GM21367 (cell line): ENCODE results near the gene ZFR.
"Not testable (repeated sequence)": the region's sequence is repeated elsewhere in the genome, so short reads cannot be mapped to it uniquely, and the experiment has no call there.

ENCODE experiments used
- ATAC-seq: cut with Tn5 transposase; IDR thresholded peaks from one replicate; pipeline ENCODE4 v1.9.1; 2021; ENCODE audit not compliant: unreplicated experiment

ZFR gene

GRCh38 chr5:32323741-32324140, 120.8 kb downstream of the ZFR start:
- no peak for ATAC-seq

- ATAC-seq = no peak
Measured at GRCh38 chr5:32322882-32323281, 121.7 kb downstream of the ZFR start.

DNA sequence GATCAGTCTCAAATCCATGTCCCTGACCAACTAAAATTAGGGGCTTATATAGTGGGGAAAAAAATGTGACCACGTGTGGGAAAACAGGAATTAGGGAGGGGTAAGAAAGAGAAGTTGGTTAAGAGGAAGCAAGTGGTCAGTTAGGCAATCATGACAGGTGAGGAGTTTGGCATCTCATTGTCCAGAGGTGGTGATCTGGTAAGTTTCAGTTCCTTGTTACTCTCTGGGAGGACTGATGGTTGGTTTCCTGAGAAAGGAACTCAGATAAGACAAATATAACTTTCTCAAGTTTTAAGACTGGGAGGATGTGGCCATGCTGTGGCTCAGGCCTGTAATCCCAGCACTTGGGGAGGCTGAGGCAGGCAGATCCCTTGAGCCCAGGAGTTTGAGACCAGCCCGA, 122.8 kb downstream of the ZFR start:
- not testable (repeated sequence) for ATAC-seq

DNA sequence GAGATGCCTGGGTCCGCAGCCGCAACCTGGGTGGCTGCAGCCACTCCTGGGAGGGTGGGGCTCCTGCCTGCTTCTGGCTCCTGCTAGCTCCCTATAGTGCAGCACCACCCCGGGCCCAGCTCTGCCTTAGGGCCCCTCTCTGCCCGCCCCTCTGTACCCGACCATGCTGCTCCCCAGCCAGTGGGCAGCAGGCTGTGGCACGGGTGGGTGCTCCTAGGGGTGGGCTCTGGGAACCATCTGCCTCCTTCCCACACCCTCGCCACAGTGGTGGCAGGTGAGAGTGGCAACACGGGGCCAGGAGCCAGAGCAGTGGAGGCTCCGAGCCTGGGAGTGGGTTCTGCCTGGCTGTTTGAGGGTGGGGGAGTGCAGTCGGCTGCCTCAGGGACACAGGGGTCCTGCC, 124.0 kb downstream of the ZFR start:
- no peak for ATAC-seq

GRCh38 chr5:32319926-32320543, 124.5 kb downstream of the ZFR start:
- ATAC-seq = no peak

DNA sequence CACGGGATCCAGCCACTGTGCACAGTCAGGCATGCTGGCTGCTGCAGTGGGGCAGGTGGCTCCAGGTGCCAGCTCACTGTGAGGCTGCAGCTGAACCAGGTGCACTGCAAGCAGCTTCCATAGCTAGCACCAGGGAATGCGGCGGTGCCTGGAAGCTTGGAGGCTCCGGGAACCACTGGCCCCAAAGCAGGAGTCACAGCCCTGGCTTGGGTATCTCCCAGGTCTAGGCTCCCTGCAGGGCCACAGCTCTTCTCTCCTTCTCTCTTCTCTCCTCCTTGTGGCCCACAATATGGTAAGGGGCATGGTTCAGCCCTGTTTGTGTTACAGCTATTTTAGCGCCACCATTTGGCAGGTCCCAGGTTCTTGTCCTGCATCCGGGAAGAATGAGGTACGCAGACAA, 125.1 kb downstream of the ZFR start:
- ATAC-seq = no peak

DNA sequence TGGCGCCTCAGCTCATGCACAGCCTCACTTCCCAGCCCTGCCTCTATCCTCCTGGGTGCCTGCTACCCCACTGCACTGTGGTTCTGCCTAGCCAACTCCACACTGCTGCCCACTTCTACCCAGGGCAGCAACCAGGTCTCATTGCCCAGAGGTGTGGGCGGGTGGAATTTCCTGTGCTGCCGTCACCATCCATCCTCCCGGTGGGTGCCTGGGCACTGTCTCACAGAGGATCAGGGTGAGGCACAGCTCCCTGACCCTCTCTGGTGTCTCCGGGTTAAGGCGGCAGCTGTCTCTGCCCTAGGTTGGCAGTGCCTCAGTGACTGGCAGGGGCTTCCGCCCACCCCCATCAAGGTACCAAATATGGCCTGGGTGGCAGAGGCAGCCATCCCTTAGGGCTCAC, 127.5 kb downstream of the ZFR start:
- no peak for ATAC-seq

DNA sequence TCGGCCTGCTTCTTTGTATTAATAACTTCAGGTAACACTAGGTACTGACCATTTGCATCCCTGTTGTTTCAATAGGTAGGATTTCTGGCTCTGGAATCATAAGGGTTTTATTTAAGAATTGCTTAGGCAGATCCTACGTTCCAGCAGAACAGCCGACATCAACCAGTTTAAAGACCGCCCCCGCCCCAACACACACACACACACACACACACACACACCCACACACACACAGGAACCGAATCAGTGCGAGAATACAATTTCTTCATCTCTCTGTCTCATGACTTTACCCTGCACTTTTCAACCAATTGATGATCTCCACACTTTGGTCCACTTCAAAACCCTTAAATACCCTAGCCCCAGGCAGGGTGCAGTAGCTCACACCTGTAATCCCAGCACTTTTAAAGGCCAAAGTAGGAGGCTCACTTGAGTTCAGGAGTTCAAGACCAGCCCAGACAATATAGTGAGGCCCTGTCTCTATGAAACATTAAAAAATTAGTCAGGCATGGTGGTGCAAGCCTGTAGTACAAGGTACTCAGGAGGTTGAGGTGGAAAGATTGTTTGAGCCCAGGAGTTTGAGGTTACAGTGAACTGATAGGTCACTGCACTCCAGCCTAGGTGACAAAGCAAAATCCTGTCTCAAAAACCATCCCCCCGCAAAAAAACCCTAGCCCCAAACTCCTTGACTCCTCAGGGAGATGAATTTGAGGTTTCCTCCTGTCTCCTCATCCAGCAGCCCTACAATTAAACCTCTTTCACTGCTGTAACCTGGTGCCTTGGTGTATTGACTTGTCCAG, 129.1 kb downstream of the ZFR start:
- ATAC-seq = no peak

DNA sequence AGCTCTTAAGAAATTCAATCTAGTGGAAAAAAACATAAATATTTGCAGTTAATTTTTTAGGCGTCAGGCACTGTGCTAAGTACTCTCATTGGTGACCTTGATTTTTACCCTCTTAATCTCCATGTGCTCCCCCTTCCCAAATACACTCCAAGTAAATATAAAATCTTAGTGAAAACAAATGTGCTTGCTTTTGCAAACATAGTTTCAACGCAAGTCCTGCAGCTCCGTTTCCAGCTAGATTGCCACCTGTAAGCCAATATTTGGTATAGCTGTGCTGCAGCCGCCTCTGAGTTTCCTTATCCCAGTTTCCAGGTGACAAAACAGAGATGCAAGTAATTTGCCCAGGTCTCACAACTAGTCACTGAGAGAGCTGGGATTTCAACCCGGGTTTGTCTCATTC, 129.9 kb downstream of the ZFR start:
- ATAC-seq = no peak

- ATAC-seq = not testable (repeated sequence)
Measured at GRCh38 chr5:32314152-32314488, 130.4 kb downstream of the ZFR start.

DNA sequence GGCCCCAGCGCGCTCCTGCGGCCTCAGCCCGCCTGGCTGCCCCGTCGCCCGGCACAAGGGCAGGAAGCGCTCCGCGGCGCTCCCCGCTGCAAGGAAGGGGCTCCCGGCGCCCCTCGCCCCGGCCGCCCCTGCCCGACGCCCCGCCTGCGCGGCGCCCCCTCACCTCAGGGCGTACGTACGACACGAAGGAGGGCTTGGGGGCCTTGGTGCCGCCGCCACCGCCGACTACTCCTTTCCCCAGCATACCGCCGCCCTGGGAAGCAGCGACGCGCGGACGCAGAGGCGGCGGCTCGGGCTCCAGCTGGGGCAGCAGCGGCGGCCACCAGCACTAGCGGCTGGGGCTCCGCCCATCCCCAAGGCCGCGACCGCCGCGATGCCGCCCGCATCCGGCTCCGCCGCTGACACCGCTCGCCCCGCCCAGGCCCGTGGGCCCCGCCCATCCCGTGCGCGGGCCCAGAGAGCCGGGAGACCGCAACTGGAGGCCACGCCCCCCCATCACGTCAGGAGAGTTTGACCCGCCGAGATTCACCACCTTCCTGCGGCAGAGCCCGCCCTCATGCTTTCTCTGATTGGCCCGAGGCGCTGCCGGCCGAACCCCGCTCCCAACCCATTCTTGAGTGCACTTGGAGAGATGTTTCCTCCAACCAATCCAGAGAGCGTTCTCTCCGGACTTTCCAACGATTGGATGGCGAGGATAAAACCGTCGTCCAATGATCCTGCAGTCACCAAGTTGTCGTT, 131.8 kb downstream of the ZFR start, which contains the start of gene MTMR12:
Gene MTMR12, minus strand, starts transcription at position 345 of the 738 bp plus-strand sequence. Its CDS starts 101 bp downstream, at position 244.
- ATAC-seq = peak; percentile 91

- ATAC-seq = peak; percentile 18
Measured at GRCh38 chr5:32312197-32312594, 132.3 kb downstream of the ZFR start.

DNA sequence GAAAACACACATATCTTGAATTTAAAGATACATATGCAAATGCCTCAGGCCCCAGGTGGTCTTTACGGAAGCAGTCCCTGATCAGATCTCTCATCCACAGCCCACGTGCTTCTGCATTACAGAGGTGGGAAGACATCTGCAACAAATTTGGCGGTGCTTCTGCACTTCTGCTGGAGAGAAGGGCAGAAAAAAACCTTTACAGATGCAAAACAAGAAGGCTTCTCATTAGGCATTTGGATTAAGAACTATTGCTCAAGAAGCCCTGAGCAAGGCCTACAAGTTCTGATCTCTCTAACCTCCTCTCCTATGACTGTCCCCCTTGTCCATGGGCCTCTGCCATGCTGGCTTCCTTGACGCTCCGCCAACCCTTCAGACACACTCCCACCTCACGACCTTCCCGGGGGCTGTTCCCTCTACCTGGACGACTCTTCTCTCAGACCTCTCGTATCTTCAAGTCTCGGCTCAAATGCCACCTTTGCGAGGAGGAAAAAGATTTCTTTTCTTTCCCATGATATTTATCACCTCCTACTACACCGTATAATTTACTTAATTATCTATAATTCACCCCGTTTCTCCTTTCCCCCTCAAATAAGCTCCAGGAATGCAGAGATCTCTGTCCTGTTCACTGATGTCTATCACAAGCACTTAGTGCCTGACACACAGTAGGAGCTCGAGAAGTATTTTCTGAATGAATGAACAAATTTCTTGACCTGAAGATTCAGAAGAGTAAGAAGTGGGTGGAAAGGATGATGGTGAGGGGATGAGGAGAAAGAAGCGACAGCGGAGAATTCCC, 132.9 kb downstream of the ZFR start:
- ATAC-seq = no peak

- no peak for ATAC-seq
Measured at GRCh38 chr5:32309761-32310160, 134.8 kb downstream of the ZFR start.

DNA sequence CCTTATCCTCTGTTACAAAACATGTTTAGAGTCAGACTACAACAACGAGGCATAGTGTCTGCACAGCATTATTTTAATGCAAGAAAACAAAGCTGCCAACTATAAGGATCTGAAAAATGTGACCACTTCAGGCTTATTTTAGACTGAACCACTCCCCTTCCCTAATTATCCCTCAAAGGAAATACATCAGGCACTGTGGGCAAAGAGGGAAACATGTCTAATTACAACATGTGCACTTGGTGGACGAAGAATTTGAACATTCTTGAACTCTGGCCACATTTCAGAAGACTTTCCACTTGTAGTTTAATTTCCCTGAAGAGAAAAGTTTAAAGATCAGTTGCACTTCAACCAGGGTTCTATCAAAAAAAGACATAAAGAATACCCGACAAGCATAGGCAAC, 135.6 kb downstream of the ZFR start:
- no peak for ATAC-seq

DNA sequence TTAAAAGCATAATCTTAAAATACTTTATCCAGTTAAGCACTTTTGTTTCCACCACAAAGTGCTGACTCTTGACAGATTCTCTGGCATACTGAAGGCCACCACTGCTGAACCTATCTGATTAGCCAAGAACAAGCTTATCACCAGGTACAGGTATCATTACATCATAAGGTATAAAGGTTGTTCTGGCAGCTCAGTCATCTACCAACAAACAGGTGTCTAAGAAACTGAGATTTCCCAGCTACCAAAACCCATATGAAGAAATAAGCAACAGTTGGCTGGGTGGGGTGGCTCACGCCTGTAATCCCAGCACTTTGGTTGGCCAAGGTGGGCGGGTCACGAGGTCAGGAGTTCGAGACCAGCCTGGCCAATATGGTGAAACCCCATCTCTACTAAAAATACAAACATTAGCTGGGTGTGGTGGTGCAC, 136.8 kb downstream of the ZFR start:
- ATAC-seq = no peak

- no peak for ATAC-seq
Measured at GRCh38 chr5:32304622-32305021, 139.9 kb downstream of the ZFR start.
